Endodermal cell (in vitro differentiated cells): ENCODE data around the gene ATRN. TPM values are rescaled to one million over a fixed set of nuclear protein-coding genes. Genes with fewer than 3 reads are reported as not detected.

Source experiments
- DNase-seq: peaks from one replicate; pipeline ENCODE4 v3.0.0-alpha.2; 2017
- H3K27ac ChIP-seq: 2 replicates; pipeline ENCODE4 v1.5.1; 2013; ENCODE audit warnings: mild to moderate bottlenecking, low read depth, low read length, moderate library complexity
- H3K27me3 ChIP-seq: 2 replicates; pipeline ENCODE4 v1.6.1; 2013; ENCODE audit warnings: mild to moderate bottlenecking, low read length, moderate library complexity; ENCODE audit not compliant: insufficient read depth, control insufficient read depth, poor library complexity, severe bottlenecking
- H3K36me3 ChIP-seq: 2 replicates; pipeline ENCODE4 v1.7.0; 2013; ENCODE audit warnings: mild to moderate bottlenecking, low read length, moderate library complexity; ENCODE audit not compliant: control insufficient read depth, insufficient read depth
- H3K4me1 ChIP-seq: one replicate; pipeline ENCODE4 v1.7.0; 2013; ENCODE audit warnings: low read length; ENCODE audit not compliant: control insufficient read depth, insufficient read depth
- H3K4me3 ChIP-seq: 2 replicates; pipeline ENCODE4 v1.5.1; 2013; ENCODE audit warnings: mild to moderate bottlenecking, low read length, moderate library complexity
- H3K9ac ChIP-seq: 2 replicates; pipeline ENCODE4 v1.6.1; 2013; ENCODE audit warnings: mild to moderate bottlenecking, low read length, moderate library complexity; ENCODE audit not compliant: poor library complexity, severe bottlenecking; ENCODE audit errors: extremely low read depth
- H3K9me3 ChIP-seq: 2 replicates; pipeline ENCODE4 v1.6.1; 2013; ENCODE audit warnings: mild to moderate bottlenecking, low read length, moderate library complexity; ENCODE audit not compliant: control insufficient read depth
- H3K27ac Mint-ChIP-seq: 2 replicates; pipeline ENCODE4 v1.8.0; 2020; ENCODE audit warnings: mixed read lengths
- H3K27me3 Mint-ChIP-seq: 2 replicates; pipeline ENCODE4 v1.8.0; 2021; ENCODE audit warnings: mild to moderate bottlenecking, mixed read lengths; ENCODE audit not compliant: insufficient read depth
- H3K36me3 Mint-ChIP-seq: 2 replicates; pipeline ENCODE4 v1.8.0; 2020; ENCODE audit warnings: low read depth, mixed read lengths
- H3K4me1 Mint-ChIP-seq: 2 replicates; pipeline ENCODE4 v1.8.0; 2020; ENCODE audit warnings: mixed read lengths
- H3K4me3 Mint-ChIP-seq: 2 replicates; pipeline ENCODE4 v1.8.0; 2020; ENCODE audit warnings: mild to moderate bottlenecking, moderate library complexity, mixed read lengths
- H3K9me3 Mint-ChIP-seq: 2 replicates; pipeline ENCODE4 v1.8.0; 2020; ENCODE audit warnings: mild to moderate bottlenecking, mixed read lengths
- WGBS, 2 experiments: methylation state at CpG; one replicate each; pipeline versions ENCODE4 v1.1.5 to v1.1.7; 2013; ENCODE audit warnings: missing lambda C conversion rate in 2 of 2, mixed read lengths in 1 of 2; ENCODE audit not compliant: insufficient coverage in 1 of 2, insufficient read length in 1 of 2; 5-methylcytosine and 5-hydroxymethylcytosine counted together
- total RNA-seq, 2 donors: library from RNA; stranded (reverse); fragmentation: NEBNext Ultra II Directional in 1 of 2; extraction: Animal tissue kit (Norgen Biotek cat#: 25700) in 1 of 2; gene quantifications; 2 replicates in 1 of 2; 3 replicates in 1 of 2; pipeline ENCODE4 v1.2.1, GENCODE V29; 2021
- TF ChIP-seq, protein P1 (sequence below): fragments of 200-600 bp; sonication (generic); conservative IDR thresholded peaks from 2 replicates; pipeline ENCODE4 v1.5.0; 2021; ENCODE audit warnings: antibody characterized with exemption, mild to moderate bottlenecking

The ATRN gene
- total RNA-seq, 2 donors from 2014 or later, result 27.4 to 31.2 TPM

DNA sequence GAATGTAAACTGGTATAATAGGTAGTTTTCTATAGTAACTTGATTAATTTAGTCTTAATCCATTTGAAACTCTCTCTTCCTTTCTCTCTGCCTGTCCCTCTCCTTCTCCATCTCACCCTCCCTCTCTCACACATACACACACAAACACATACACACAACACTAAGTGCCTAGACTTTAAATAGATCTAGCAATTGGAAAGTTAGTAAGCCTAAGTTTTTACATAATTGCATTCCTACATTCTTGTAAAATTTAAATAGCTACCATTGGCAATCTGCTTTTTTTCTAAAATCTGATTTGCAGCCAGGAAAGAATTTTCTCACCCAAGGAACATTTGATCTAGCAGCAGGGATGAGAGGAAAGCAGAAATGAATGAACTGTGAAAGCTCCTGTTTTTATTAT lies 176.7 kb downstream of the ATRN start:
- Histone ChIP-seq H3K9me3 (no peaks in the 10 kb centered on the region), H3K9ac (no peak overlapping the region), H3K27me3 (no peaks in the 10 kb centered on the region), H3K4me3 (no peak overlapping the region), H3K4me1 (no peaks in the 10 kb centered on the region), H3K27ac (no peak overlapping the region), H3K36me3 (peaks cover 3% of the 10 kb centered on the region)
- Mint-ChIP-seq H3K36me3 (peaks cover 14% of the 10 kb centered on the region), H3K27ac (no peak overlapping the region), H3K9me3 (no peaks in the 10 kb centered on the region), H3K27me3 (no peaks in the 10 kb centered on the region), H3K4me1 (no peaks in the 10 kb centered on the region), H3K4me3 (no peak overlapping the region)
- no peak for DNase-seq
- TF ChIP-seq, protein P1, sequence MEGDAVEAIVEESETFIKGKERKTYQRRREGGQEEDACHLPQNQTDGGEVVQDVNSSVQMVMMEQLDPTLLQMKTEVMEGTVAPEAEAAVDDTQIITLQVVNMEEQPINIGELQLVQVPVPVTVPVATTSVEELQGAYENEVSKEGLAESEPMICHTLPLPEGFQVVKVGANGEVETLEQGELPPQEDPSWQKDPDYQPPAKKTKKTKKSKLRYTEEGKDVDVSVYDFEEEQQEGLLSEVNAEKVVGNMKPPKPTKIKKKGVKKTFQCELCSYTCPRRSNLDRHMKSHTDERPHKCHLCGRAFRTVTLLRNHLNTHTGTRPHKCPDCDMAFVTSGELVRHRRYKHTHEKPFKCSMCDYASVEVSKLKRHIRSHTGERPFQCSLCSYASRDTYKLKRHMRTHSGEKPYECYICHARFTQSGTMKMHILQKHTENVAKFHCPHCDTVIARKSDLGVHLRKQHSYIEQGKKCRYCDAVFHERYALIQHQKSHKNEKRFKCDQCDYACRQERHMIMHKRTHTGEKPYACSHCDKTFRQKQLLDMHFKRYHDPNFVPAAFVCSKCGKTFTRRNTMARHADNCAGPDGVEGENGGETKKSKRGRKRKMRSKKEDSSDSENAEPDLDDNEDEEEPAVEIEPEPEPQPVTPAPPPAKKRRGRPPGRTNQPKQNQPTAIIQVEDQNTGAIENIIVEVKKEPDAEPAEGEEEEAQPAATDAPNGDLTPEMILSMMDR, result no peak

DNA sequence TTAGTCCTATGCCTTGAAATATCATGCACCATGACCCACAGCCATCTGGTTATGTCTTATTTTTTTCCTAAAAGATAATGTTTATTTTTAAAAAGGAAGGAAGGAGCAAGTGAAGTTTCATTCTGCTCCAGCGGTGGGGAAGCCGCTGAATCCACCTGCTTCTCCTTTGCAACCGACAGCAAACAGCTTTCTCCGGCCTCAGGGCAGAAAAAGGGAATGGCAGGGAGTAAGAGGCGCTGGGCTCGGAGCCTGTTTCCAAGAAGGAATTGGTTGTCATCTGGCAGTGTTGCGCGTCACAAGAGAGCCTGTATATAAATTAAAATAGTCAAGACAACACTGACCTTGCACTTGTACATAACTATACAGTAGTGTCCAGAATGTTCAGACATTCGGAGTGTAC lies 178.1 kb downstream of the ATRN start:
- H3K27me3 ChIP-seq, result no peaks in the 10 kb centered on the region
- no peak for DNase-seq
- H3K36me3 Mint-ChIP-seq, result peaks cover 14% of the 10 kb centered on the region
- H3K9ac ChIP-seq, result no peak overlapping the region
- no peaks in the 10 kb centered on the region for H3K9me3 Mint-ChIP-seq
- no peak overlapping the region for H3K27ac ChIP-seq
- H3K4me1 Mint-ChIP-seq, result peaks cover 2% of the 10 kb centered on the region
- H3K4me3 ChIP-seq, result no peak overlapping the region
- no peak overlapping the region for H3K27ac Mint-ChIP-seq
- no peaks in the 10 kb centered on the region for H3K9me3 ChIP-seq
- peaks cover 3% of the 10 kb centered on the region for H3K36me3 ChIP-seq
- no peaks in the 10 kb centered on the region for H3K4me1 ChIP-seq
- 86 to 90% methylated on average over 5 to 9 of the region's 9 CpGs for WGBS, 2 experiments
- TF ChIP-seq, protein P1, result no peak
- H3K27me3 Mint-ChIP-seq, result no peaks in the 10 kb centered on the region
- no peak overlapping the region for H3K4me3 Mint-ChIP-seq

DNA sequence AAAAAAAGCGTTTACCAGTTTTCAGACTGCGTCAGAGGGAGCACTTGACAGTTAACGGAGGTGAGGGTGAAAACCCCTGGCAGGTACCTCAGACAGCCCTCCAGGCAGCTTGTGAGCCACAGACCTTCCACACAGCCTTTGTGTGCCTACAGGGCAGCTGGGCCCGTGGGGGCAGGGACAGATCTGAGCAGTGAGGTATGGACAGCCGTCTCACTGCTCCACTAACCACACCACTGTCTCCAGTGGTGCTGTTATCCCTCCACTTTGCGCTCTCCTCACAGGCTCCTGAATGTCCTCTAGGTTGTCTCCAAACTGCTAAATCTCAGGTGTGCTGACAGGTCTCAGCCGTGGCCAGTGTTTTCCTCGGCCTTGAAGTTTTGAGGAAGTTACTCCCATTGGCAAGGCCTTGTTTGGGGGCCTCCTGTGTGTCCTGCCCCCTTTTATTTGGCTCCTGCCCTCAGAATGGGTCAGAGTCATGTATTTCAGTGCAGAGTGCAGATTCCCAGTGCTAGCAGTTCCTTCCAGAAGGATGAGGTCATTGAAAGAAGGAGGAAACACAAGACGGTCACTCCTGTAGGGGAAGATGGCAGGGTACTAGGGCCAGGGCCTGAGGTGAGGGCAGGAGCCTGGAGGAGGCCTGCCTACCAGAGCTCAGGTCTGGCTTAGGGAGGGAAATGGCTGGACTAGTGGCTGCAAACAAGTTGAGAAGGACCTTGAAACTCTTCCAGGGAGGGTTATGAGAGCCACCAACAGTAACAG lies 180.6 kb downstream of the ATRN start:
- DNase-seq, result no peak
- 88 to 92% methylated on average over 9 of the region's 9 CpGs for WGBS, 2 experiments
- TF ChIP-seq, protein P1, result no peak
- Histone ChIP-seq H3K9me3 (no peaks in the 10 kb centered on the region), H3K9ac (no peak overlapping the region), H3K27ac (no peak overlapping the region), H3K4me3 (no peak overlapping the region), H3K36me3 (peaks cover 3% of the 10 kb centered on the region), H3K4me1 (no peaks in the 10 kb centered on the region), H3K27me3 (no peaks in the 10 kb centered on the region)
- H3K4me1 Mint-ChIP-seq, result peaks cover 2% of the 10 kb centered on the region
- peaks cover 9% of the 10 kb centered on the region for H3K36me3 Mint-ChIP-seq
- H3K27me3 Mint-ChIP-seq, result peaks cover 10% of the 10 kb centered on the region
- peaks cover 5% of the 10 kb centered on the region for H3K9me3 Mint-ChIP-seq
- no peak overlapping the region for H3K4me3 Mint-ChIP-seq
- no peak overlapping the region for H3K27ac Mint-ChIP-seq
